HG02571 (cell line): ENCODE data around the gene KRTAP4-2.
"Not testable (repeated sequence)": the region's sequence is repeated elsewhere in the genome, so short reads cannot be mapped to it uniquely, and the experiment has no call there.

Experiments
- ATAC-seq: cut with Tn5 transposase; IDR thresholded peaks from one replicate; pipeline ENCODE4 v1.9.1; 2021; ENCODE audit warnings: mild to moderate bottlenecking, moderate library complexity; ENCODE audit not compliant: unreplicated experiment

Gene KRTAP4-2

GRCh38 chr17:41167561-41167960 is 10.5 kb downstream of the KRTAP4-2 start:
- ATAC-seq = no peak

GRCh38 chr17:41163828-41164227 is 14.2 kb downstream of the KRTAP4-2 start:
- no peak for ATAC-seq

GRCh38 chr17:41160648-41161047 is 17.4 kb downstream of the KRTAP4-2 start, which contains the start of gene KRTAP4-4:
Gene KRTAP4-4, minus strand, starts transcription at chr17:41160748. Its CDS starts 57 bp downstream, at chr17:41160691.
- no peak for ATAC-seq

GRCh38 chr17:41160190-41160589 is 17.8 kb downstream of the KRTAP4-2 start:
- not testable (repeated sequence) for ATAC-seq

GRCh38 chr17:41153856-41154255 is 24.2 kb downstream of the KRTAP4-2 start:
- ATAC-seq = no peak

GRCh38 chr17:41151525-41151924 is 26.5 kb downstream of the KRTAP4-2 start:
- no peak for ATAC-seq

GRCh38 chr17:41150026-41150425 is 28.0 kb downstream of the KRTAP4-2 start:
- ATAC-seq = no peak

- ATAC-seq = no peak
Measured at GRCh38 chr17:41149652-41149985, 28.4 kb downstream of the KRTAP4-2 start, which contains the start of gene KRTAP4-5. Gene KRTAP4-5, minus strand, starts transcription at chr17:41149825. Its CDS starts 58 bp downstream, at chr17:41149767.

GRCh38 chr17:41148971-41149651 is 28.9 kb downstream of the KRTAP4-2 start:
- not testable (repeated sequence) for ATAC-seq

- no peak for ATAC-seq
Measured at GRCh38 chr17:41147531-41148204, 30.4 kb downstream of the KRTAP4-2 start.

GRCh38 chr17:41145261-41145660 is 32.8 kb downstream of the KRTAP4-2 start:
- no peak for ATAC-seq

- no peak for ATAC-seq
Measured at GRCh38 chr17:41144846-41145245, 33.2 kb downstream of the KRTAP4-2 start.

GRCh38 chr17:41141361-41141760 is 36.7 kb downstream of the KRTAP4-2 start:
- no peak for ATAC-seq

GRCh38 chr17:41140360-41141131 is 37.5 kb downstream of the KRTAP4-2 start, which contains the start of gene KRTAP4-6:
Gene KRTAP4-6, minus strand, starts transcription at chr17:41140544. Its CDS starts 57 bp downstream, at chr17:41140487.
- no peak for ATAC-seq

- not testable (repeated sequence) for ATAC-seq
Measured at GRCh38 chr17:41139865-41140264, 38.2 kb downstream of the KRTAP4-2 start.

GRCh38 chr17:41133880-41134735 is 43.9 kb downstream of the KRTAP4-2 start:
- no peak for ATAC-seq

- no peak for ATAC-seq
Measured at GRCh38 chr17:41131979-41132378, 46.0 kb downstream of the KRTAP4-2 start.
